Epithelial cell of esophagus (primary cell): ENCODE data around the gene OR4F17.
"Not testable (repeated sequence)": the region's sequence is repeated elsewhere in the genome, so short reads cannot be mapped to it uniquely, and the experiment has no call there.

Source experiments
- DNase-seq: peaks from one replicate; pipeline ENCODE4 v3.0.0; 2010; ENCODE audit warnings: low read depth
- H3K4me3 ChIP-seq: 2 replicates; pipeline ENCODE4 v1.5.1; 2011; ENCODE audit warnings: mild to moderate bottlenecking, low read length, control low read depth

Gene OR4F17

GRCh38 chr19:106804-107203, at the start of gene OR4F17:
TSS of gene OR4F17 (plus strand) at chr19:107104. CDS start at chr19:110679, 3,575 bp downstream.
- not testable (repeated sequence) for H3K4me3 ChIP-seq, DNase-seq

DNA sequence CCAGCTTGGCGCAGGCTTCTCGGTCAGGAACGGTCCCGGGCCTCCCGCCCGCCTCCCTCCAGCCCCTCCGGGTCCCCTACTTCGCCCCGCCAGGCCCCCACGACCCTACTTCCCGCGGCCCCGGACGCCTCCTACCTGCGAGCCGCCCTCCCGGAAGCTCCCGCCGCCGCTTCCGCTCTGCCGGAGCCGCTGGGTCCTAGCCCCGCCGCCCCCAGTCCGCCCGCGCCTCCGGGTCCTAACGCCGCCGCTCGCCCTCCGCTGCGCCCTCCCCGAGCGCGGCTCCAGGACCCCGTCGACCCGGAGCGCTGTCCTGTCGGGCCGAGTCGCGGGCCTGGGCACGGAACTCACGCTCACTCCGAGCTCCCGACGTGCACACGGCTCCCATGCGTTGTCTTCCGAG, 36.1 kb upstream of the OR4F17 start:
- H3K4me3 ChIP-seq, DNase-seq: not testable (repeated sequence)

- not testable (repeated sequence) for DNase-seq, H3K4me3 ChIP-seq
These were observed 24.0 kb upstream of the OR4F17 start for GRCh38 chr19:82864-83263.

- H3K4me3 ChIP-seq, DNase-seq: not testable (repeated sequence)
These were observed 23.3 kb upstream of the OR4F17 start for GRCh38 chr19:83626-84025.

GRCh38 chr19:90678-91077, 16.2 kb upstream of the OR4F17 start:
- DNase-seq: peak; percentile 0
- not testable (repeated sequence) for H3K4me3 ChIP-seq

- not testable (repeated sequence) for H3K4me3 ChIP-seq, DNase-seq
These were observed 12.1 kb upstream of the OR4F17 start for GRCh38 chr19:94794-95193.

- not testable (repeated sequence) for DNase-seq, H3K4me3 ChIP-seq
These were observed 9.3 kb upstream of the OR4F17 start for GRCh38 chr19:97647-98046.

DNA sequence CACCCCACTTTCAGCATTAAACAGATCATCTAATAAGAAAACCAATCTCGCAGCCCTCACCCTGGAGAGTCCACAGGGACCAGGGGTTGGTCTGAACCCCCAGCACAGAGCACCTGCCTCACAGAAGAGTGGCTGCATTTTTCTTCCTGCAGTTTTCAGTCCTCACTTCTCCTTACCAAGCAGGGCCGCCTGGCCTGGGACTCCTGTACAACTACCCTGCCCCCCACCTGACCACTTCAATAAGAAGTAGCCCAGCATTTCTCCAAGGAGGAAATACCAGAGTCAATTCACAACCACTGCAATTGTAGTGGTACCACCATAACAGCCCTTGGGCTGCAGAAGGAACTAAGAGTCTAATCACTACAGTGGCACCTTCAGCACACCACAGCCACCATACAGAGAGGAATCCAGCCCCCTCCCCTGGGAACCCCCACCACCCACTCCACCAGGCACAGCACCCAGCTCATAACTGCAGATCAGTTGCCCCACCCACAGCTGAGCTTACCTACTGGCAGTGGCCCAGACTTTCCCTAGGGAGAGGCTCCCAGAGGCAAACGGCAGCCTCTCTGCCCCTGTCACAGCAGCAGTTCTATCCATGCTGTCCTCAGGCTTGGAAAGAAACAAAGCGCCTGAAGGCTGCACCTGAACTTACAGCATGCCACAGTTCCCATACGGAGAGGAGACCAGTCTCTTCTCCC, 13.7 kb downstream of the OR4F17 start:
- not testable (repeated sequence) for H3K4me3 ChIP-seq

More for the DNA sequence above, 13.7 kb downstream of the OR4F17 start:
- not testable (repeated sequence) for DNase-seq
